Brain microvascular endothelial cell (primary cell): ENCODE results near the gene CCDC91.

Source experiments
- DNase-seq: peaks from one replicate; pipeline ENCODE4 v3.0.0-alpha.2; 2020
- H3K27ac ChIP-seq: fragments of 250-450 bp; sonication (Bioruptor Pico); 2 replicates; pipeline ENCODE4 v1.5.1; 2020; ENCODE audit warnings: mild to moderate bottlenecking, moderate library complexity
- H3K27me3 ChIP-seq: fragments of 250-450 bp; sonication (Bioruptor Pico); replicated peaks from 2 replicates; pipeline ENCODE4 v1.5.1; 2020; ENCODE audit warnings: mild to moderate bottlenecking
- H3K36me3 ChIP-seq: fragments of 250-450 bp; sonication (Bioruptor Pico); replicated peaks from 2 replicates; pipeline ENCODE4 v1.5.1; 2020; ENCODE audit warnings: mild to moderate bottlenecking
- H3K4me3 ChIP-seq: 2 replicates; pipeline ENCODE4 v1.5.1; 2011; ENCODE audit warnings: low read depth, mild to moderate bottlenecking, control low read depth, low read length, moderate library complexity
- in situ Hi-C: cut with HindIII; loops from 2 replicates; pipeline ENCODE4 v1.10.0; 2017; ENCODE audit warnings: low sequenced_read_pairs, low pct_ligation_motif_present
- TF ChIP-seq, protein P1 (sequence below): IDR thresholded peaks from 2 replicates; pipeline ENCODE4 v1.5.1; 2011; ENCODE audit warnings: low read depth, mild to moderate bottlenecking, moderate library complexity, low read length, control low read depth, inconsistent platforms; ENCODE audit errors: missing control alignments

Gene CCDC91

DNA sequence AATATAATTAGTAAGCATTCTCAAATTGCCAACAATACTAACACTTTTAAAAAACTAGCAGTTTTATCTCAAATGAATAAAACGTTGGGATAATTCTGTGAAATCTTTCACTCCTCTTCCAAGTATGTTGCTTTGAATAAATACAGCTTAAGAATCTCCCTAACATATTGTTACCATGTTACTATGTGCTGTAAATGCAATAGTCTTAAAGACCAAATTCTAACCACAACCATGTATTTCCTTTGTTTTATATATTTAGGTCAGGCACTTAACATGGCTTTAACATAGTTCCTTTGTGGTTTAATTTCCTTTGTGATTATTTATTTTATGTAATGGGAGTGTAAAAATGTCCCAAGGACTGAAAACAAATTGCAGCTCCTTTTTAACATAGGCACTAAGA lies 33.9 kb upstream of the CCDC91 start:
- DNase-seq = no peak
- Histone ChIP-seq H3K36me3 (no peaks in the 10 kb centered on the region), H3K27ac (no peak overlapping the region), H3K27me3 (no peaks in the 10 kb centered on the region), H3K4me3 (no peak overlapping the region)
- in situ Hi-C loops = loop anchor here (25.0 kb wide), 1 partner anchor 194 kb away; the partner anchor contains the start of gene PTHLH
- TF ChIP-seq, protein P1, sequence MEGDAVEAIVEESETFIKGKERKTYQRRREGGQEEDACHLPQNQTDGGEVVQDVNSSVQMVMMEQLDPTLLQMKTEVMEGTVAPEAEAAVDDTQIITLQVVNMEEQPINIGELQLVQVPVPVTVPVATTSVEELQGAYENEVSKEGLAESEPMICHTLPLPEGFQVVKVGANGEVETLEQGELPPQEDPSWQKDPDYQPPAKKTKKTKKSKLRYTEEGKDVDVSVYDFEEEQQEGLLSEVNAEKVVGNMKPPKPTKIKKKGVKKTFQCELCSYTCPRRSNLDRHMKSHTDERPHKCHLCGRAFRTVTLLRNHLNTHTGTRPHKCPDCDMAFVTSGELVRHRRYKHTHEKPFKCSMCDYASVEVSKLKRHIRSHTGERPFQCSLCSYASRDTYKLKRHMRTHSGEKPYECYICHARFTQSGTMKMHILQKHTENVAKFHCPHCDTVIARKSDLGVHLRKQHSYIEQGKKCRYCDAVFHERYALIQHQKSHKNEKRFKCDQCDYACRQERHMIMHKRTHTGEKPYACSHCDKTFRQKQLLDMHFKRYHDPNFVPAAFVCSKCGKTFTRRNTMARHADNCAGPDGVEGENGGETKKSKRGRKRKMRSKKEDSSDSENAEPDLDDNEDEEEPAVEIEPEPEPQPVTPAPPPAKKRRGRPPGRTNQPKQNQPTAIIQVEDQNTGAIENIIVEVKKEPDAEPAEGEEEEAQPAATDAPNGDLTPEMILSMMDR = no peak

DNA sequence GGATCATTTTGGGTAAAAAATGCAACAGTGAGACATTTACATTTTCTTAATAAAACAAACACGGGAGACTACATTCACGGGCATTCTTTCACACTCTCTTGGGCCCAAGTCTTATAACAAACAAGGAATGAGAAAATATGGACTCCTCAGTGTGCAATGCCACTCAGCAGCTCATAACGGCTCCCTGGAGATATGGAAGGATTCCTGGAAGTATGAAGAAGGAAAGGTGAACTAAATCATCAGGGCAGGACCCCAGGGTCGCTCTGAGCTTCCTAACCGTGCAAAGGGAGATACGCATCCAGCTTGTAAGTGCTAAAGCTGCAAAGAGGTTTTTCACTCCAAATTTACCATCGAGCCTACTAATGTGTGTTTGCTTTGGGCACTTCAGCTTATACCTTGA lies 33.5 kb upstream of the CCDC91 start:
- H3K36me3 ChIP-seq = no peaks in the 10 kb centered on the region
- H3K27me3 ChIP-seq = no peaks in the 10 kb centered on the region
- H3K4me3 ChIP-seq = no peak overlapping the region
- TF ChIP-seq, protein P1 = no peak
- DNase-seq = no peak
- no peak overlapping the region for H3K27ac ChIP-seq
- in situ Hi-C loops = loop anchor here (25.0 kb wide), 1 partner anchor 195 kb away; the partner anchor contains the start of gene PTHLH

DNA sequence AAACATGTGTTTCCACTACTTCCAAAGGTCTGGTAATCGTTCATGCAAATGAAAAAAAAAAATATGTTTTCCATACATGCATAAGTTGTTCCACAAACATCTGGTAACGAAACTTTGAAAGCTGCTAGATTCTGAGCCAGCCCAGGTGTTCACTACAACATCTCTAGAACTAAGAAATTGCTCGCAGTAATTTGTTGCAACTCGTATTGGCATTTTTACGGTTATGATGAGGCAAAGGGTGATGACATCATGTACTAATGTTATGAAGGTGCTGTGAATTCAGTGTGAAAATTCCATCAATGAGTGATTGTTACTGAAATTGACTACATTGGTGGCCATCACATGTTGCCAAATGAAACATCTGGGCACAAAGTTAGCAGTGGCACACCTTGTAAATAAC lies 31.9 kb upstream of the CCDC91 start:
- no peak overlapping the region for H3K4me3 ChIP-seq
- no peaks in the 10 kb centered on the region for H3K36me3 ChIP-seq
- TF ChIP-seq, protein P1 = no peak
- no peak overlapping the region for H3K27ac ChIP-seq
- DNase-seq = no peak
- H3K27me3 ChIP-seq = no peaks in the 10 kb centered on the region
- in situ Hi-C loops = loop anchor here (25.0 kb wide), 1 partner anchor 196 kb away; the partner anchor contains the start of gene PTHLH

DNA sequence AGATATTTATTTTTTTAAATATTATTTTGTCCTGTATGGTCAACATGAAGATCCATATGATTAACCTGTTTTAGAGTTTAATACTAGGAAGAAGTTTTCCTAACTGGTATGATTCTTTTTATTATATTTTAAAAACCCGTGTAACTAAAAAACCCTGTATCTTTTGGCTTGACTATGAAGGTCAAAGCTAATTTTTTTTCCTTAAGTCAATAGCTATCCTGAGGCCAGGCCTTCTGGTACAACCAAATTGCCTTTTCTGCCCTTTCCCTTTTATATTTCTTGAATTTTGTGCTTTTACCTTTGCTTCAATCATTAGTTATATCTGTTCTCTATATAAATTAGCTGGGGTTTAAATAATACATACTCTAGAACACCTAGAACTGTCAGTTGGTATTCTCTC lies 30.6 kb upstream of the CCDC91 start:
- no peaks in the 10 kb centered on the region for H3K36me3 ChIP-seq
- no peak overlapping the region for H3K27ac ChIP-seq
- no peak for DNase-seq
- TF ChIP-seq, protein P1 = no peak
- H3K27me3 ChIP-seq = no peaks in the 10 kb centered on the region
- no peak overlapping the region for H3K4me3 ChIP-seq
- in situ Hi-C loops = loop anchor here (25.0 kb wide), 1 partner anchor 197 kb away; the partner anchor contains the start of gene PTHLH

DNA sequence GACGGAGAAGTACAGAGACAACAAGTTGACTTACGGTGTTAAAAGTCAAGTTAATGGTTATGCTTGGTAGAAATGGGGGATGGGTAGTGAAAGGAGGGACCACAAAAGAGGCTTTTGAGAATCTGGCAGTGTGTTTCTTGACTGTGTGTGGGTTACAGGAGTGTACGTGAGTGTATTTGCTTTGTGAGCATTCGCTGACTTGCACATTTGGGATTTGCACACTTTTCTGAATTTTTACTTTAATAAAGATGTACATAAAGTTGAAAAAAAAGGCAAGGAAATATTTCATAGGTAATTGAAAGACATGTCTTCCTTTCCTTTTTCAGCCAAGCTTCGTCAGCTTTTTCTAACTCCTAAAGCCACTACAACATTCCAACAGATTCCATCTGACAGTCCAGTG lies 28.6 kb upstream of the CCDC91 start:
- TF ChIP-seq, protein P1 = no peak
- Histone ChIP-seq H3K27me3 (no peaks in the 10 kb centered on the region), H3K36me3 (no peaks in the 10 kb centered on the region), H3K4me3 (no peak overlapping the region), H3K27ac (no peak overlapping the region)
- in situ Hi-C loops = loop anchor here (25.0 kb wide), 1 partner anchor 199 kb away; the partner anchor contains the start of gene PTHLH
- no peak for DNase-seq

DNA sequence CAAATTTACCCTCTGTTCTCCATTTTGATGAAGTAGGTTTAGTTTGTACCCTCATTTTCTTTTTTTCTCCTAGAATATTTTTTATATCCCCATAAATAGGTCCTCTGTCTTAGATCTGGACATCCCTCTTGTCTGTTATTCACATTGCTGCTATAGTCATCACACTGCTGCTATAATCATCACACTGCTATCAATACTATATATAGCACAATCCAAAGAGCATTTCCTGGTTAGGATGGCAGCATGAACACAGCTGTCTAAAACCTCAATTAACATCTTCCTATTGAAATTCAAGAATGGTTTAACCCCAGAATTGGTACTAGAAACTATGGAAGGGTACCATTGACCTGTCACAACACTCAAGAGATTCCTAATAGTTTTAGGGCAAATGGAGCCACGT lies 27.6 kb upstream of the CCDC91 start:
- no peak for DNase-seq
- no peak overlapping the region for H3K27ac ChIP-seq

More for the DNA sequence above, 27.6 kb upstream of the CCDC91 start:
- H3K27me3 ChIP-seq = no peaks in the 10 kb centered on the region
- no peak overlapping the region for H3K4me3 ChIP-seq
- no peaks in the 10 kb centered on the region for H3K36me3 ChIP-seq
- in situ Hi-C loops = loop anchor here (25.0 kb wide), 1 partner anchor 200 kb away; the partner anchor contains the start of gene PTHLH
- TF ChIP-seq, protein P1 = no peak
